HG02642 (cell line): ENCODE results near the gene CCNG2.
"Not testable (repeated sequence)": the region's sequence is repeated elsewhere in the genome, so short reads cannot be mapped to it uniquely, and the experiment has no call there.

Experiments
- ATAC-seq: cut with Tn5 transposase; IDR thresholded peaks from one replicate; pipeline ENCODE4 v1.9.1; 2021; ENCODE audit warnings: mild to moderate bottlenecking; ENCODE audit not compliant: unreplicated experiment, poor library complexity

Gene CCNG2

GRCh38 chr4:77156912-77157858 lies at the start of gene CCNG2:
CCNG2 (plus strand) TSS chr4:77157207; CDS start chr4:77158533, 1,326 bp downstream.
- peak; percentile 36 for ATAC-seq

- no peak for ATAC-seq
Measured at GRCh38 chr4:77110730-77111129, 46.3 kb upstream of the CCNG2 start.

- ATAC-seq = no peak
Measured at GRCh38 chr4:77113069-77113468, 43.9 kb upstream of the CCNG2 start.

- ATAC-seq = no peak
Measured at GRCh38 chr4:77117721-77118120, 39.3 kb upstream of the CCNG2 start.

- no peak for ATAC-seq
Measured at GRCh38 chr4:77120886-77121508, 36.0 kb upstream of the CCNG2 start.

GRCh38 chr4:77121736-77122240 lies 35.2 kb upstream of the CCNG2 start:
- no peak for ATAC-seq

- ATAC-seq = no peak
Measured at GRCh38 chr4:77122656-77123055, 34.4 kb upstream of the CCNG2 start.

GRCh38 chr4:77123411-77123810 lies 33.6 kb upstream of the CCNG2 start:
- no peak for ATAC-seq

- no peak for ATAC-seq
Measured at GRCh38 chr4:77124576-77124975, 32.4 kb upstream of the CCNG2 start.

GRCh38 chr4:77125961-77126360 lies 31.0 kb upstream of the CCNG2 start:
- ATAC-seq = no peak

- peak; percentile 85 for ATAC-seq
Measured at GRCh38 chr4:77126809-77127208, 30.2 kb upstream of the CCNG2 start.

- ATAC-seq = peak; percentile 48
Measured at GRCh38 chr4:77127215-77127614, 29.8 kb upstream of the CCNG2 start.

GRCh38 chr4:77127837-77128621 lies 29.0 kb upstream of the CCNG2 start:
- ATAC-seq = no peak

- ATAC-seq = no peak
Measured at GRCh38 chr4:77132652-77133312, 24.2 kb upstream of the CCNG2 start.

- ATAC-seq = not testable (repeated sequence)
Measured at GRCh38 chr4:77137448-77137847, 19.6 kb upstream of the CCNG2 start.

- ATAC-seq = no peak
Measured at GRCh38 chr4:77141964-77142645, 14.9 kb upstream of the CCNG2 start.

GRCh38 chr4:77142646-77143028 lies 14.4 kb upstream of the CCNG2 start:
- ATAC-seq = no peak

GRCh38 chr4:77143091-77143490 lies 13.9 kb upstream of the CCNG2 start:
- no peak for ATAC-seq

GRCh38 chr4:77145842-77146185 lies 11.2 kb upstream of the CCNG2 start:
- no peak for ATAC-seq
